Large intestine (tissue), 3 donors: ENCODE data around the gene WWOX. TPM values are rescaled to one million over a fixed set of nuclear protein-coding genes. Genes with fewer than 3 reads are reported as not detected.

Experiments
- DNase-seq, 2 donors: peaks; one replicate each; pipeline versions ENCODE4 v3.0.0 to v3.0.0-alpha.2; 2013
- H3K27ac ChIP-seq: one replicate; pipeline ENCODE4 v1.5.1; 2013; ENCODE audit warnings: low read length
- H3K27me3 ChIP-seq: 2 replicates; pipeline ENCODE4 v1.6.1; 2013; ENCODE audit warnings: low read length; ENCODE audit not compliant: control insufficient read depth, insufficient read depth
- H3K36me3 ChIP-seq: 2 replicates; pipeline ENCODE4 v1.6.1; 2013; ENCODE audit warnings: low read length; ENCODE audit not compliant: control insufficient read depth, insufficient read depth
- H3K4me1 ChIP-seq: one replicate; pipeline ENCODE4 v1.6.1; 2013; ENCODE audit warnings: low read length; ENCODE audit not compliant: control insufficient read depth, insufficient read depth
- H3K4me3 ChIP-seq: one replicate; pipeline ENCODE4 v1.5.1; 2013; ENCODE audit warnings: low read length
- H3K9me3 ChIP-seq: one replicate; pipeline ENCODE4 v1.6.1; 2013; ENCODE audit warnings: mild to moderate bottlenecking, low read depth, low read length, moderate library complexity; ENCODE audit not compliant: control insufficient read depth
- WGBS: methylation state at CpG from one replicate; pipeline ENCODE4 v1.1.5; 2013; ENCODE audit warnings: low lambda C conversion rate; ENCODE audit not compliant: insufficient coverage; 5-methylcytosine and 5-hydroxymethylcytosine counted together
- polyA plus RNA-seq: library from polyadenylated mRNA; unstranded; fragments of 120-200 nt; gene quantifications from one replicate; pipeline ENCODE4 v1.2.1, GENCODE V29; 2013

The WWOX gene
- polyA plus RNA-seq, 1 donor = 16.2 TPM

GRCh38 chr16:78524066-78524595 lies 424.7 kb downstream of the WWOX start:
- H3K27me3 ChIP-seq = no peaks in the 10 kb centered on the region
- no peak overlapping the region for H3K4me3 ChIP-seq
- DNase-seq = no peak
- no peaks in the 10 kb centered on the region for H3K9me3 ChIP-seq
- peaks cover 5% of the 10 kb centered on the region for H3K4me1 ChIP-seq
- H3K36me3 ChIP-seq = no peaks in the 10 kb centered on the region
- no CpG with 5 or more reads among the region's 4 CpGs for WGBS
- no peak overlapping the region for H3K27ac ChIP-seq

GRCh38 chr16:78528265-78528664 lies 428.8 kb downstream of the WWOX start:
- Histone ChIP-seq H3K9me3 (no peaks in the 10 kb centered on the region), H3K4me3 (no peak overlapping the region), H3K36me3 (no peaks in the 10 kb centered on the region), H3K27ac (no peak overlapping the region), H3K4me1 (peaks cover 5% of the 10 kb centered on the region), H3K27me3 (no peaks in the 10 kb centered on the region)
- WGBS = 100% methylated on average over 1 of the region's 5 CpGs
- DNase-seq = no peak

GRCh38 chr16:78529881-78530280 lies 430.4 kb downstream of the WWOX start:
- DNase-seq = no peak
- H3K27ac ChIP-seq = no peak overlapping the region
- H3K27me3 ChIP-seq = no peaks in the 10 kb centered on the region
- no peak overlapping the region for H3K4me3 ChIP-seq
- WGBS = 100% methylated on average over 2 of the region's 5 CpGs
- no peaks in the 10 kb centered on the region for H3K9me3 ChIP-seq
- no peaks in the 10 kb centered on the region for H3K4me1 ChIP-seq
- H3K36me3 ChIP-seq = no peaks in the 10 kb centered on the region

- WGBS = no CpG with 5 or more reads among the region's 4 CpGs
- no peaks in the 10 kb centered on the region for H3K9me3 ChIP-seq
- H3K27me3 ChIP-seq = no peaks in the 10 kb centered on the region
- DNase-seq = no peak
- H3K36me3 ChIP-seq = no peaks in the 10 kb centered on the region
- no peaks in the 10 kb centered on the region for H3K4me1 ChIP-seq
- no peak overlapping the region for H3K27ac ChIP-seq
- H3K4me3 ChIP-seq = no peak overlapping the region
Measured at GRCh38 chr16:78530283-78530682, 430.8 kb downstream of the WWOX start.

GRCh38 chr16:78535098-78535497 lies 435.6 kb downstream of the WWOX start:
- Histone ChIP-seq H3K9me3 (no peaks in the 10 kb centered on the region), H3K4me1 (no peaks in the 10 kb centered on the region), H3K27me3 (no peaks in the 10 kb centered on the region), H3K36me3 (no peaks in the 10 kb centered on the region), H3K4me3 (no peak overlapping the region), H3K27ac (no peak overlapping the region)
- DNase-seq = no peak
- no CpG with 5 or more reads among the region's 4 CpGs for WGBS

- 100% methylated on average over 1 of the region's 10 CpGs for WGBS
- Histone ChIP-seq H3K27me3 (no peaks in the 10 kb centered on the region), H3K9me3 (no peaks in the 10 kb centered on the region), H3K36me3 (no peaks in the 10 kb centered on the region), H3K4me3 (no peak overlapping the region), H3K27ac (no peak overlapping the region), H3K4me1 (no peaks in the 10 kb centered on the region)
- no peak for DNase-seq
Measured at GRCh38 chr16:78537511-78537910, 438.1 kb downstream of the WWOX start.

- Histone ChIP-seq H3K9me3 (no peaks in the 10 kb centered on the region), H3K4me1 (no peaks in the 10 kb centered on the region)
- 100% methylated on average over 1 of the region's 9 CpGs for WGBS
Measured at GRCh38 chr16:78538292-78538691, 438.8 kb downstream of the WWOX start.

DNA sequence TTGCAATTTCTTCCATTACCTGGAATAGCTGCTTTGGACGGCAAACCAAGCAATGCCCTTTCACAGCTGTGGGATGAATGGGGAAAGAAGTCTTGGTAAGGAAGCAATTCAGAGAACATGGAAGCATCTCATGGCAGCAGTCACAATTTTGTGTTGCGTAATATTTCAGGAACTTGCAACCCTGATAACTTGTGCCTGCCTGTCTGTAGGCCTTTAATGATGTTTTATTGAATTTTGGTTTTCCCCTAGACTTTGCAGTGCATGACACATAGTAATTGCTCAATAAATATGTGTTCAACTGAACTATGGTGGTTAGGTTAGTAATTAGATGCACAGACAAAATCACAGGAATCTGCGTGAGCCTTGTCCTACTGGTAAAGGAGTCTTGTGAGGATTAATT lies 439.5 kb downstream of the WWOX start:
- H3K9me3 ChIP-seq = no peaks in the 10 kb centered on the region
- H3K36me3 ChIP-seq = no peaks in the 10 kb centered on the region
- H3K27me3 ChIP-seq = no peaks in the 10 kb centered on the region
- no peak for DNase-seq
- no CpG with 5 or more reads among the region's 3 CpGs for WGBS
- H3K4me1 ChIP-seq = no peaks in the 10 kb centered on the region
- no peak overlapping the region for H3K27ac ChIP-seq
- no peak overlapping the region for H3K4me3 ChIP-seq

More at GRCh38 chr16:78538292-78538691, 438.8 kb downstream of the WWOX start:
- no peak overlapping the region for H3K27ac ChIP-seq
- no peak for DNase-seq
- H3K36me3 ChIP-seq = no peaks in the 10 kb centered on the region
- H3K27me3 ChIP-seq = no peaks in the 10 kb centered on the region
- H3K4me3 ChIP-seq = no peak overlapping the region

GRCh38 chr16:78542419-78542818 lies 443.0 kb downstream of the WWOX start:
- 100% methylated on average over 1 of the region's 7 CpGs for WGBS
- H3K36me3 ChIP-seq = no peaks in the 10 kb centered on the region
- no peak overlapping the region for H3K27ac ChIP-seq
- H3K9me3 ChIP-seq = no peaks in the 10 kb centered on the region
- H3K4me1 ChIP-seq = no peaks in the 10 kb centered on the region
- H3K4me3 ChIP-seq = no peak overlapping the region
- H3K27me3 ChIP-seq = no peaks in the 10 kb centered on the region
- DNase-seq = no peak

- WGBS = no CpG with 5 or more reads among the region's 7 CpGs
- Histone ChIP-seq H3K36me3 (no peaks in the 10 kb centered on the region), H3K27ac (no peak overlapping the region), H3K9me3 (no peaks in the 10 kb centered on the region), H3K27me3 (no peaks in the 10 kb centered on the region), H3K4me1 (no peaks in the 10 kb centered on the region), H3K4me3 (no peak overlapping the region)
- DNase-seq = no peak
Measured at GRCh38 chr16:78543023-78543422, 443.6 kb downstream of the WWOX start.

DNA sequence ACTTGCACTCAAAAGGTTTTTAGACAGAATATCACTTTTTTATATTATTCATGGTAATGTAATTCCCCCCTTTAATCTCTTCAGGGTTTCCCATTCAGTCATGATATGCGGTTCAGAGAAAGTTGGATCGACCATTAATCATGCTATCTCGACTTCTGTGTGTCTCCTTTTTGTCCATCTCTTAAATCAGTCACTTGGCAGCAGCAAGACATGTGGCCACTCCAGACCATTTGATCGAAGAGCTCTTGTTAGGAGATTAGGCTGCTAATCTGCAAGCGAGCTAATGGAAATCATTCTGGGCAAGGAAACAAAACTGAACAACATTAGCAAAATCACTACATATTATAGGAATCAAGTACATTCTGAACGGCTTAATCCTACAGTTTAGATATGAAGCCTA lies 449.9 kb downstream of the WWOX start:
- Histone ChIP-seq H3K9me3 (no peaks in the 10 kb centered on the region), H3K36me3 (no peaks in the 10 kb centered on the region), H3K4me1 (no peaks in the 10 kb centered on the region), H3K4me3 (no peak overlapping the region), H3K27ac (no peak overlapping the region), H3K27me3 (no peaks in the 10 kb centered on the region)
- DNase-seq = no peak
- WGBS = 100% methylated on average over 2 of the region's 6 CpGs
